Measurements from ENCODE around the gene SLC4A4.

Gene SLC4A4

GRCh38 chr4:71470524-71470923 lies 131.7 kb downstream of the SLC4A4 start:
- no peak for DNase-seq (ENCODE audit: low read depth)

GRCh38 chr4:71472946-71473345 lies 134.1 kb downstream of the SLC4A4 start:
- DNase-seq (ENCODE audit: low read depth), result no peak

GRCh38 chr4:71473541-71474240 lies 134.9 kb downstream of the SLC4A4 start:
- DNase-seq (ENCODE audit: low read depth), result no peak

DNA sequence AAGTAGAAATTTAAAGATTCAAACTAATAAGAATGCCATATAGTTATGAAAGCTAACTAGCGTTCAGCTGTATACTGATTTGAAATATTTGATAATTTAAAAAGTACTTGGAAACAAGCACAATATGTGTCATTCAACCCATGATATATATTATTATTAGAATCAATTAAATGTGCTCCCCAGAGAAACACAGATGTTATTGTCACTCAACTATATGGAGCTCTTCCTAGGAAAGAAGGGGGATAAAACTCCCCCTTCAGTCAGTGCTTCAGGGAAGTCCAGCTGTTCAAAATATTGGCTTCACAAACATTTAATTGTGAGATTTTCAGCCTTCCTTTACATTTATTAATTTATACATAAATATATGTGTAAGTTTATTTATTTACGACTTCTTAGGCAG lies 135.9 kb downstream of the SLC4A4 start:
- DNase-seq (ENCODE audit: low read depth), result no peak

GRCh38 chr4:71476240-71476639 lies 137.4 kb downstream of the SLC4A4 start:
- no peak for DNase-seq (ENCODE audit: low read depth)

- DNase-seq (ENCODE audit: low read depth), result no peak
Measured at GRCh38 chr4:71486550-71487343, 147.9 kb downstream of the SLC4A4 start.

- no peak for DNase-seq (ENCODE audit: low read depth)
Measured at GRCh38 chr4:71487344-71487920, 148.6 kb downstream of the SLC4A4 start.

- no peak for DNase-seq (ENCODE audit: low read depth)
Measured at GRCh38 chr4:71494539-71494938, 155.7 kb downstream of the SLC4A4 start.

DNA sequence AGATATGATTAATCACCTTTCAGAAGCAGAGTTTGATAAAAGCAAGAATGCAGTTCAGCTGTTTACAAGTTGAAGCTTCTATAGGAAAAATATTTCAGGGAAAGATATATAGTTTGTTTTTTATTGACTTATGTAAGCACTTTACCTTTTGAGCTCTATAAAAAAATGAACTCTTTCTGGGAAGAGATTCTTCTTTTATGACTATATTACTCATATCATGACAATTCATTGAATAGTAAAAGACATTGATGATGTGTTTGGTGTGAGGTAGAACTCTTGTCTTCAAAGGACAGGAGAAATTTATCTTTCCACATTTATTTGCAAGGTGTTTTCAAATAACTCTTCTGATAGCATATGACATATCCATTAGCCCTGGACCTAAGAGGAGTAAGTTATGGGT lies 156.6 kb downstream of the SLC4A4 start:
- DNase-seq (ENCODE audit: low read depth), result no peak

DNA sequence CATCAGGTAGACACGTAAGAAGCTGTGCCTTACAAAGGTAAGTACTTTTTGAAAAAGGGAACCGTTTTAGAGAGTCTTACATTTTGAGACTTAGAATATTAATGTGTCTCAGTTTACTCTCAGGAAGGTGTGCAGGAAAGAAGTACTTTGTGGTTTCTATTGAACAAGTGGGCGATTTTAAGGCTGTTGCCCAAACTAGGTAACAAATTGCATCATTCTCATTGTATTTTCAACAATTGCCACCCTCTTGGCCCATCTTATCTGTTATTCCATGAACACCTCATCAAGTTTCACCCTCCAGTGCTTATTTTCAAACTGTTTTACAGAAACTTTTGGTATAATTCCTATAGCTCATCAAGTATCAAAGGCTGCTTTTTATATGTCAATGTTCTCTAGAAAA lies 158.3 kb downstream of the SLC4A4 start:
- no peak for DNase-seq (ENCODE audit: low read depth)

DNA sequence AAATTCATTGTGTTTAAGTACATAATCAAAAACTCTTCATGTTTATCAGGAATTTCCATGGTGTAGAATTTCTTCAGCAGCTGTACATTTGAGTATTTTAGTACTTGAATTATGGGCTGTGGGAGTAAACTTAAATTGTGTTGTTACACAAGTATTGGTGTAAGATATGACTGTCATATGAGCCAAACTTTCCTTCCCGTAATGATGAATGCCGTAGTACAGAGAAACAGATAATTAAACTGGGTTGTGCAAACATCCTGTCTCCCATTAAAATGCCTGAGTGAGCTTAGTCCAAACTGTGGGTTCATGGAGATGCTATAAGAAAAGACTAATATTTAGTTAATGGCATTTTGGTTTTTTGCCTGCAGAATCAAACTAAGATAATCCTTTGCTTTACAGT lies 159.2 kb downstream of the SLC4A4 start:
- no peak for DNase-seq (ENCODE audit: low read depth)

- DNase-seq (ENCODE audit: low read depth), result no peak
Measured at GRCh38 chr4:71498625-71499024, 159.8 kb downstream of the SLC4A4 start.

DNA sequence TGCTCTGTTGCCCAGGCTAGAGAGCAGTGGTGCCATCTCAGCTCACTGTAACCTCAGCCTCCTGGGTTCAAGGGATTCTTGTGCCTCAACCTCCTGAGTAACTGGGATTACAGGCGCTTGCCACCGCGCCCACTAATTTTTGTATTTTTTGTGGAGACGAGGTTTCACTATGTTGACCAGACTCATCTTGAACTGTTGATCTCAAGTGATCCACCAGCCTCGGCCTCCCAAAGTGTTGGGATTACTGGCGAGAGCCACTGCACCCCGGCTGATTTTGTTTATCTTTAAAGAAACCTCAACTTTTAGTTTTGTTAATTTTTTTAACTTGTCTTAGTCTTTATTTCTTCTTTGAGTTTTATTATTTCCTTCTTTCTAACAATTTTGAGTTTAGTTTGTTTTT lies 163.2 kb downstream of the SLC4A4 start:
- DNase-seq (ENCODE audit: low read depth), result no peak

DNA sequence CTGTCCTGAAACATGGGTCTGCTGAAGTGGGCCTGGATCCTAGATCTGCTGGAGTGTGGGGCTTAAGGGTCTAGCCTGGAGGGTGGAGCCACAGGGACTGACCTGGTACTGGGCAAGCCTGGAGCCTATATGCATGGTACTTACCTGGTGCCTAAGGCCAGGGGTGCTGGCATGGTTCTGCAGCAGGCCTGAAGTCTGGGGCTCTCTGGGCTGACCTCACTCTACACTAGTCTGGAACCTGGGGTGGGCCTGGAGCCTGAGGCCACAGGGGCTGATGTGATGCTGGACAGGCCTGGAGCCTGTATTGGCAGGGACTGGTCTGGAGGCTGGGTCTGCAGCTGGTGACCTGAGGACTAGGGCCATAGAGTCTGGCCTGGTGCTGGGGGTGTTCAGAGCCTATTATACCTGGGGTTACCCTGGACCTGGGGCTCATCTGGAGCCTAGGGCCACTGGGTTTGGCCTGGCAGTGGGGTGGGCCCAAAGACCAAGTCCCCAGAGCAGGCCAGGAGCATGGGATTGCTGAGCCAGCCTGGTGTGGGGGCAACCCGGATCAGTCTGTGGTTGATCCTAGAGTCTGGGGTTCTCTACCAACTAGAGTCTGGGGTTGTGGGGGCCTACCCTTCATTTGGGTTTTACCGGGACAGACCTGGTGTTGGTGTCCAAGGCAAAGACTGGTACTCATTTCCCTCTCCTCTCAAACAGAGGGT lies 179.6 kb downstream of the SLC4A4 start:
- DNase-seq (ENCODE audit: low read depth), result no peak

DNA sequence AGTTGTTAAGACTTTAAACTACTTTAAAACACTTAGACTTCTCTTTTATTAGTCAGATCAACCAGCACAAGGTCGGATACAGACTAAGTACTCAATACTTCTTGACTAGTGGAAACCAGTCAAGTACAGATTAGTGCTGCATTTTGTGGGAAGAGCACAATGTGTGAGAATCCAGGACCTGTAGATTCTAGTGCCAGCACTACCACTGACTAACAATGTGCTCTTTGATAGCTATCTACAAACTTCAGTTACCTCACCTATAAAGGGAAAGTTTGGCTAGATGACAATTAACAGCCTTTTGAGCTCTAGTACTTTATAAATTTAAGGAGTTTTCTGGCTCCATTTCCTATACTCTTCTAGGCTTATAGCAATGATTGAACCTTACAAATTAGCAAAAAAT lies 181.5 kb downstream of the SLC4A4 start:
- no peak for DNase-seq (ENCODE audit: low read depth)

DNA sequence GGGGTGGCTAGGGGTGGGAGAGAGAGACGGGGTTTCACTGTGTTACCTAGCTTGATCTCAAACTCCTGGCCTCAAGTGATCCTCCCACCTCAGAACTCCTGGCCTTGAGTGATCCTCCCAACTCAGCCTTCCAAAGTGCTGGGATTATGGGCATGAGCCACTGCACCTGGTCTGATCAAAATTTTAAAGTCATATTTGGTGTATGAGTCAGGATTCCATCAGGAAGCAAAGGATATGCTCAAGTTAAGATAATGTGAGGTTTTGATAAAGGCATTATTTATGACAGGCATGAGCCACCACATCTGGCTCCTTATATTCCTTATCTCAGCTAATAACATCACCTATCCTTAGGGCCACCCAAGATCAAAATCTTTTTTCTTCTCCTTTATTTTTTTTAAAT lies 182.0 kb downstream of the SLC4A4 start:
- DNase-seq (ENCODE audit: low read depth), result no peak

GRCh38 chr4:71524756-71525155 lies 185.9 kb downstream of the SLC4A4 start:
- DNase-seq (ENCODE audit: low read depth), result no peak

DNA sequence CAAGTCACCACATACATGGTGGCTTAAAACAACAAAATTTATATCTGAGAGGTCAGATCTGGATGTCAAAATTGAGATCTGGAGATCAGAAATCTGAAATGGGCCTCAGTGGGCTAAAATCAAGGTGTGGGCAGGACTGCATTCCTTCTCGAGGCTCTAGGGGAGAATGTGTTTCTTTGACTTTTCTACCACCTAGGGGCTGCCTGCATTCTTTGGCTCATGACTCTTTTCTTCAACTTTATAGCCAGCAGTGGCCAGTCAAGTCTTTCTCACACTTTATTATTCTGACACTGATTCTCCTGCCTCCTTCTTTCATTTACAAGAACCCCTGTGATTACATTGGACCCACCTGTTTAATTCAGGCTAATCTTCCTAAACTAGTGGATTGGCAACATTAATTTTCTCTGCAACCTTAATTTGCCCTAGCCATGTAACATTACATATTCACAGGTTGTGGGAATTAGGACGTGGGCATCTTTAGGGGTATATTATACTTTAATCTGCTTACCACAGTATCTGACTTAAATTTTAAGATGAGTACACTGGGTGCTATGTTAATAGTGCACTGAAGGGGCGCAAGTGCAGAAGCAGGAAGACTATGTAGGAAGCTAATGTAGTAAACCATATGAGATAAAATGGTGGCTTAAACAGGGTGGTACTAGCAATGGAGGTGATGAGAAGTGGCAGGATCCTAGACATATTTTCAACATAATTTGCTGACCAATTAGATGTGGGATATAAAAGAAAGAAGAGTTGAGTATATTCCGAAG lies 188.0 kb downstream of the SLC4A4 start:
- DNase-seq (ENCODE audit: low read depth), result no peak

- DNase-seq (ENCODE audit: low read depth), result no peak
Measured at GRCh38 chr4:71532407-71532806, 193.6 kb downstream of the SLC4A4 start.

GRCh38 chr4:71533121-71533520 lies 194.3 kb downstream of the SLC4A4 start:
- no peak for DNase-seq (ENCODE audit: low read depth)

- DNase-seq (ENCODE audit: low read depth), result no peak
Measured at GRCh38 chr4:71537551-71538065, 198.8 kb downstream of the SLC4A4 start.

DNA sequence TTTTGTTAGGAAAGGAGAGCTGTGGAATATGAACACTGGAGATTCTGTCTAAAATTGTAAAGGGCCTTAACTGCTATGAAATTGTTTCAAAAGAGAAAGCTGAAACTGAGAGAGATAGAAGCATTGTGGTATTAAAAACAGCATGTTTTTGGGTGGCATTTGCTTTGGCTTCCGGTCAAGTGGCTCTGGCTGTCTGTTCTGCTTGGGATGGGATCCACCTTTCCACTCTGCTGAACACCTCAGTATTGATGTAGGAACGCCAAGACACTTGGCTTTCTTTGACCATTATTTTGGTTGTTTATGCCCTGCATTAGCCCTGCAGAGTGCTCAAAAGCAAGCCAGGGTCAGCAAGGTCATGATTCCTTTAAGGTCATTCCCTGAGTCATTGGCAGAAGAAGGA lies 199.7 kb downstream of the SLC4A4 start:
- DNase-seq (ENCODE audit: low read depth), result no peak

All from stimulated activated CD4-positive, alpha-beta T cell treated with anti-CD3 and anti-CD28 coated beads, Interleukin-2, amount 100 ng/mL, for 4 hours (primary cell).